HTR-8/SVneo (cell line): Measurements from ENCODE around the gene ZNF611.
"Not testable (repeated sequence)": the region's sequence is repeated elsewhere in the genome, so short reads cannot be mapped to it uniquely, and the experiment has no call there.

Source experiments
- DNase-seq: peaks from one replicate; pipeline ENCODE4 v3.0.0; 2011; ENCODE audit warnings: low spot score, mixed read lengths; ENCODE audit not compliant: insufficient read length
- FAIRE-seq: peaks from 2 replicates; lab custom pipeline; 2011; peaks lifted over from hg19 to GRCh38; lab: Jason Lieb, UNC

The ZNF611 gene

DNA sequence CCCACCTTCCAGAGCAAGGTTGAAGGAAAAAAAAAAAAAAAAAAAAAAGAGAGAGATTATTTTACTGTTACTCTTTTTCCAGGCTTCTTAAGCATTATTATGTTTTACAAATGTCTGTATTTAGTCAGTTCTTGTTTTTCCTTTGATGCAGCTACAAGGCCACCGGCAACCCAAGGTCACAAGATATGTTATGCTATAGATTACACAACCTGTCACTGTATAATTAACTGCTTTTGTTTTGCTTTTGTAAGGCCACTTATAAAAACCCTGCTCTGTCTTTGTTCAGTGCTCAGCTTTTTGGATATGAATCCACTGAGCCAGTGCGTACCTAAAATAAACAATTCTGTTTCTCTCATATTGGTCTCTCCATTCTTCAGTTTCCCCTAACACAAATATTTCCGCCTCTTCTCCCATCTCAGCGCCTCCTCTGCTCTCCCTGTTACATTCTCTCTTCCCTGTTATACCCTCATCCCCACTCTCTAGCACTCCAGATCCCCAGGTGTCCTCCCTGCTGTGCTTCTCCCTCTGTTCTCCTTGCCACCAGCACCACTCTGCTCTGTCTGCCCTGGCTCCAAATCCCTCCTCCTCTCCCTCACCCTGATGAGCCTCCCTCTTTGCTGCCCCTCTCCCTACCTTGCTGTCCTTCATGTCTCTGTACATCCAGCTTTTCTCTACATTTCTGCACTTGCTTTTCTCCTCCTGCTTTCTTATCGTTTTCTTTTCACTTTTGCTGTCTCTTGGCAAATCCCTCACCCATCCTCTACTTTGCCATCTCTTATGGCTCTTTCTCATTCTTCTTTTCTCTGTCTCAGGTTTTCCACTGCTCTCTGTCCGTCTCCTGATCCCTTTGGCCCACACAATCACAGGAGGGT, 45.7 kb downstream of the ZNF611 start:
- FAIRE-seq, DNase-seq: not testable (repeated sequence)

DNA sequence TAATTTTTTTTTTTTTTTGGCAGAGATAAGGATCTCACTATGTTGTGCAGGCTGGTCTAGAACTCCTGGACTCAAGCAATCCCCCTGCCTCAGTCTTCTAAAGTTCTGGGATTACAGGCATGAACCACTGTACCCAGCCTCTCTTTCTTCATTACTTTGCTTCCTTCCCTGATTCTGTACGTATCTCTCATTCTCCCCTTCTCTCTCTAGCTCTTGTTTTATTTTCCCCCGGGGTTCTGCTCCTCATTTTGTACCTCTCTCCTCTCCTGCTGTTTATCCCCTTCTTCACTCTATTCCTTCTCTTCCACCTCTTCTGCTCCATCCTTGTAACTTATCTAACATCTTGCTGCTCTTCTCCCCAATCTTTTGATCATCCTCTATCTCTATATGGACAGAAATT, 46.5 kb downstream of the ZNF611 start:
- DNase-seq (no peak), FAIRE-seq (no peak)

DNA sequence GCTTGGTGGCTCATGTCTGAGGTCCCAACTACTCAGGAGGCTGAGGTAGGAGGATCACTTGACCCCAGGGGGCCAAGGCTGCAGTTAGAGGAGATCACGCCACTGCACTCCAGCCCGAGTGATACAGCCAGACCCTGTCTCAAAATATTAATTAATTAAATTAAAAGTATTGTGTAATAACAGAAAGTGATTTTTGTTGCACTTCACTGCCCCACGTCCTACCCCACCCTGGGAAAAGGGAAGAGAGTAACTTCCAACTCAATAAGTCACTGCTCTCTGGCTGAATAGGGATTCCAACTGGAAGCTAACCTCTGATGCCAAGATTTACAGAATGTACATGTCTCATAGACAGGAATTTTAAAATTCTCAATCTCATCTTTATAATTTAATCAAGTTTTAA, 47.2 kb downstream of the ZNF611 start:
- FAIRE-seq (no peak), DNase-seq (no peak)

DNA sequence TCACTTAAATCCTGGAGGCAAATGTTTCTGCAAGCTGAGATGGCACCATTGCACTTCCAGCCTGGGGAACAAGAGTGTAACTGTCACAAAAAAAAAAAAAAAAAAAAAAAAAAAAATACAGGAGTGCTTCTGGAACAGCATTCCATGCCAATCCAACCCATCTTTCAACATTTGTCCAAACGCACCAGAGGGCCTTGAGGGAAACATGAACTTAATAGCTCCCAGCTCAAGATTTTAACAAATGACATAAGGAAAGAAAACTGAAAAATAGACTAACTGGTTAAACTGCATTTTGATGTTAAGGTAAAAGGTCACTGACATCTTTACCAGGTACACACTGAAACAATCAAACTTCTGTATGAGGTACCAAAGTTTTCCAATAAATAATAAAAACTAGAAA, 49.0 kb downstream of the ZNF611 start:
- FAIRE-seq, result no peak
- DNase-seq, result no peak

DNA sequence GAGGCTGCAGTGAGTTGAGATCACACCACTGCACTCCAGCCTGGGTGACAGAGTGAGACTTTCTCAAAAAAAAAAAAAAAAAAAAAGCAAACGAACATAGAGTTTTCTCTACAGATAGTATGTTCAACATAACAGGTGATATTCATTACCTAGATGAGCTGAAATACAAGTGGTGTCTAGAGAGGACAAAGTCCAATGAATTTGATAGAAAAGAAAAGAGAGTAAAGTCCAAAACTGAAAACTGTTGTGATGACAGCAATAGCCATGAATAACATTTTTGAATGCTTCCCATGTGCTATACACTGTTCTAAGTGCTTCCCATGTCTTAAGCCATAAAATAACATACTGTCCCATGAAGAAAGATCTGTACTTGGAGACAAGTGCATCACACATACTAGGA, 53.6 kb downstream of the ZNF611 start:
- DNase-seq, FAIRE-seq: not testable (repeated sequence)

DNA sequence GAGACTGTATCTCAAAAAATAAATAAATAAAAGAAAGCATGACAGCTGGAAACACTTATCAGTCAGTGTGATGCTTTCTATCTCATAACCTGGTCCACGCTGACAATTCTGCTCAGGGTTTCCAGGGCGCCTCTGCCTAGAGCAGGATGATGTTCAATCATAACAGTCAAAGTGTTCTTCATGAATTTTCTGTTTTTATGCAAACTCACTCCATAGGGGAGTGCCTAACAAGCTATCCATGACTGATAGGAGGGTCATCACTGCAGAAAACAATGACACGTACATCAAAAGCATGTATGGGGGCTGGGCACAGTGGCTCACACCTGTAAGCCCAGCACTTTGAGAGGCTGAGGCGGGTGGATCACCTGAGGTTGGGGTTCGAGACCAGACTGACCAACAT, 55.2 kb downstream of the ZNF611 start:
- DNase-seq, result no peak
- no peak for FAIRE-seq

DNA sequence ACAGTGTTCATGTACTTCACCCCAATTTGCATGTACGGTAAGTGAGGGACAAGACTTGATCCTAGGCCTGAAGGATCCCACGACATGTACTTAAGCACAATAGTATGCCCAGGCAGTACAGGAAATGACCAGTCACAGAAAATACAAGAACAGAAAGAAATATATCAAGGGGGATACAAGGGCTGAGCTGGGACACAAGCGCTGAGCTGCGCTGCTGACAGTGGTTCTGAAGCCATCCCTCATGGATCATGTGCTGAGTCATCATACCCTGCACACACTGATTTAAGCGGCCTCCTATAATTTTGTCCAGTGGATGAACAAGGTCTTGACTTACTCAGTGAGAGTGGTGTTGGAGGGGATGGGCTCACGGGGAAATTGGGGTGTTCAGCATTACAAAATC, 59.6 kb downstream of the ZNF611 start:
- not testable (repeated sequence) for DNase-seq, FAIRE-seq

DNA sequence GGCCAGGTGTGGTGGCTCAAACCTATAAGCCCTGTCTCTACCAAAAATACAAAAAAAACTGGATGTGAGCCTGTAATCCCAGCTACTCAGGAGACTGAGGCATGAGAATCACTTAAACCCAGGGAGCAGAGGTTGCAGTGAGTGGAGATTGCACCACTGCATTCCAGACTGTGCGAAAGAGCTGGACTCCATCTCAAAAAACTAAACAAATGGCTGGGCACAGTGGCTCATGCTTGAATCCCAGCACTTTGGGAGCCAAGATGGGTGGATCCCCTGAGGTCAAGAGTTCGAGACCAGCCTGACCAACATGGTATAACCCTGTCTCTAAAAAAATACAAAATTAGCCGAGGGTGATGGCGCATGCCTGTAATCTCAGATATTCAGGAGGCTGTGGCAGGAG, 61.8 kb downstream of the ZNF611 start:
- no peak for DNase-seq
- FAIRE-seq, result no peak

DNA sequence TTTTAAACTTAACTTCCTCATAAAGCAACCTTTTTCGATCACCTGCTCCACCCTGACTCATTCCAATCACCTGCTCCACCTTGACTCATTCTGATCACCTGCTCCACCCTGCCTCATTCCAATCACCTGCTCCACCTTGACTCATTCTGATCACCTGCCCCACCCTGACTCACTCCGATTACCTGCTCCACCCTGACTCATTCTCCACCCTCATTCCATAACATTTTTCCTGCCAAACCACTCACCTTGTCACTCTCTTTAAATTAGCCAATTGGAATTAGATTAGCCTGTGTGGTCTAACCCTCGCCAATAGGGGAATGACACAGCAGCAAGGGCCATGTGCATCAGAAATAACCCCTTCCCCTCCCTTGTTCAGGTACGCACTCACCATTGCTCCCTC, 64.8 kb downstream of the ZNF611 start:
- DNase-seq (no peak), FAIRE-seq (no peak)

DNA sequence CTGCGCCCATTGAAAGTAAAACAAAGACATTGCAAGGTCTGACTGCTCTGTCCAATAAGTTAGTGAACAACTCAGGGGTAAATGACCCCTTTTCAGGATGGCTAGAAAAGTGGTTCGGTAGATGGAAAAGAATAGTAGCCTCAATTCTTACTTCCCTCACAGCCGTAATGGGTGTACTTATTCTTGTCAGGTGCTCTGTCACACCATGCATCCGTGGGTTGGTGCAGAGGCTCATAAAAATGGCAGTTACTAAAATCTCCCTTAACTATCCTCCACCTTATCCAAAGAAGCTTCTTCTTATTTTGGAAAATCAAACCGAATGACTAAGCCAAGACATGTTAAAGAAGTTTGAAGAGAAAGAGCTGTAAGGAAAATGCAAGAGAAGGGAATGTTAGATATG, 65.3 kb downstream of the ZNF611 start:
- FAIRE-seq (no peak), DNase-seq (no peak)

DNA sequence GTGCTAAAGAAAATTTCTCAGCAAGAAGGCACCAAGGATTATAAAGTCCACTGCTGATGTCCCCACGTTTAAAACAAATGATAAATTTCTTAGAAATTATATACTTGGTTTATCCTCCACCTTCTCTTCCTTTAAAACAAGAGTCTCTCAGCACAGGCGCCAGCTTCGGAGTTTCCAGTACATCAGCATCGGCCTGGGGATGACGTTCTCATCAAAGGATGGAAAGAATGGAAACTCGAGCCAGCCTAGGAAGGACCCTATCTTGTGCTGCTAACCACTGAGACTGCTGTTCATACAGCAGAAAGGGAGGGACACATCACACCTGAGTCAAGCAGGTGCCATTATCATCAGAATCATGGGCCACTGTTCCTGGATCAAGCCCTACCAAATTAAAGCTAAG, 66.9 kb downstream of the ZNF611 start:
- no peak for FAIRE-seq

DNA sequence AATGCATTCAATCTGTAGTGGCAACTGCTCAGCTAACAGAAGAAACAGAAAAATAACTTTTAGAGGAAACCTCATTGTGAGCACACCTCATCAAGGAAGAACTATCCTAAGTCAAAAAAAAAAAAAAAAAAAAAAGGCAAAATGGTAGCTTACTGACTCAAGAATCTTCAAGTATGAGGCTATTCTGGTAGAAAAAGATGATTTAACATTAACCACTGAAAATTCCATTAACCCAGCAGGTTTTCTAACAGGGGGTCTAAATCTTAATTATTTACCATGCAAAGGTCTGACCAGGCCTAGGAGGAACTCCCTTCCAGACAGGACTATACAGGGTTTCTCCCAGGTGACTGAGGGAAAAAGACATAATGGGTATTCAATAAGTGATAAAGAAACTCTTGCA, 68.3 kb downstream of the ZNF611 start:
- FAIRE-seq (no peak), DNase-seq (no peak)

More for the DNA sequence above, 66.9 kb downstream of the ZNF611 start:
- no peak for DNase-seq

DNA sequence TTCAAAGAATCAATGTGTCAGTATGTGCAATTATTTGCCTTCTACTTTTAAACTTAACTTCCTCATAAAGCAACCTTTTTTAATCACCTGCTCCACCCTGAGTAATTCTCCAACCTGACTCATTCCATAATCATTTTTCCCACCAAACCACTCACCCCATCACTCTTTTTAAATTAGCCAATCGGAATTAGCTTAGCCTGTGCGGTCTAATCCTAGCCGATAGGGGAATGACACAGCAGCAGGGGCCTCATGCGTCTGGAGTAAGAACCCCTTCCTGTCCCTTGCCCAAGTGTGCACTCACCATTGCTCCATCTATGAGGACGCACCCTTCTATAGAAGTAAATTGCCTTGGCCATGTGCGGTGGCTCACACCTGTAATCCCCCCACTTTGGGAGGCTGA, 69.3 kb downstream of the ZNF611 start:
- FAIRE-seq (no peak), DNase-seq (no peak)

DNA sequence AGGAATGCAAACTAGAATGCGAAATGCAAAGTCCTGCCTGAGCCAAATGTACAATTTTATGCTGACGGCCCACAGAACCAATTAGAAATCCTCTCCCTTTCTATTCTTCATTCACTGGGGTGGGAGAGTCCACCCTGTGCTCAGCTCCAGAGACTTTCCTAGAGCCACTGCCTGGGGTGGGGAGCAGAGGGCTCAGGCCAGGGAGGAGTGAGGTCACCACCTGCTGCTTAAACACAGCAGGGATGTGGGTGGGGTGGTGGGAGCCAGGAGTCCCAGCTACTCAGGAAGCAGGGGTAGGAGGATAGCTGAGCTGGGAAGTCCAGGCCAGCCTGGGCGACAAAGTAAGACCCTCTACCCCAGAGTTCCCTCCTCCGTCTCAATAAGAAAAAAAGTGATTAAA, 69.8 kb downstream of the ZNF611 start:
- no peak for FAIRE-seq
- DNase-seq, result no peak

DNA sequence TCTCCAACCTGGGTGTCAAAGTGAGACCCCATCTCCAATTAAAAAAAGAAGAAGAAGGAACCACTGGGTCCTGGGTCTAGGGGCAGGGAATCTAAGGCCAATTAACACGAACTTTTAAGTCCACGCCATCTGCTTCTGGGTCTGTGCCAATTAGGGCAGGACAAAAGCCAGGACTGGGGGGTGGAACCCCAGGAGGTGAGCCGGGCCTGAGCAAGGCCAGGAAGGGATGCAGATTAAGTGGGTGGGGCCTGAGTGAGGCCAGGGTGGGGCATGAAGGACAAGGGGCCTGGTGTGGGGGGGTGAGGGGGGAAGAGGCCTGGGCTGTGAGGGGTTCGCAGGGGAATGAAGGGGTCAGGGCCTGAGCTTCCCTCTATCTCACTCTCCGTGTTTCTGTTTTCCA, 70.4 kb downstream of the ZNF611 start:
- FAIRE-seq, result no peak
- no peak for DNase-seq

DNA sequence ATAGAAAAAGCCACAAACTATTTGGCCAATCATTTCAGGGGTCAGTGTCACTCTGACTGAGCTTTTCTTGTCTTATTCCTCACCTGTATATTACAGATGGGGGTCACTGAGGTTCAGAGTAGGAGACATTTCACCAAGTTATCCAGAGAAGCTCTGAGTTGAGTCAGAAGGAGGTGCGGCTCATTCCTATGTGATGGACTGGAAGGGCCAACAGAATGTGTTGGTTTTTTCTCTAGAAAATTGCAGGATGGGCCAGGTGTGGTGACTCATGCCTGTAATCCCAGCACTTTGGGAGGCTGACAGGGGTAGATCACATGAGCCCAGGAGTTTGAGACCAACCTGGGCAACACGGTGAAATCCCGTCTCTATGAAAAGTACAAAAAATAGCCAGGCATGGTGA, 72.2 kb downstream of the ZNF611 start:
- DNase-seq (no peak), FAIRE-seq (no peak)

DNA sequence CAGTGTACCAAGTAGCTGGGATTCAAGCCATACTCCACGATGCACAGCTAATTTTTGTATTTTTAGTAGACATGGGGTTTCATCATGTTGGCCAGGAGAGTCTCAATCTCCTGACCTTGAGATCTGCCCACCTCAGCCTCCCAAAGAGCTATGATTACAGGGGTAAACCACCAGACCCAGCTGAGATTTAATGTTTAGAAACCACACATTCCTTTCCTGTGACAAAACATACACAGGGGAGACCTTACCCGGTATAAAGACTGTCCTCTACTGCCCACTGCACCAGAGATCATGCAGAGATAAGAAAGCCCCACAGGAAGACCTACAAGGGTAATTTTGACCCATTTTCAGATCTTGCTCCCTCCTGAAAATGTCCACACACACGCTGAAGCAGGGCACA, 73.9 kb downstream of the ZNF611 start:
- DNase-seq, result no peak
- no peak for FAIRE-seq

DNA sequence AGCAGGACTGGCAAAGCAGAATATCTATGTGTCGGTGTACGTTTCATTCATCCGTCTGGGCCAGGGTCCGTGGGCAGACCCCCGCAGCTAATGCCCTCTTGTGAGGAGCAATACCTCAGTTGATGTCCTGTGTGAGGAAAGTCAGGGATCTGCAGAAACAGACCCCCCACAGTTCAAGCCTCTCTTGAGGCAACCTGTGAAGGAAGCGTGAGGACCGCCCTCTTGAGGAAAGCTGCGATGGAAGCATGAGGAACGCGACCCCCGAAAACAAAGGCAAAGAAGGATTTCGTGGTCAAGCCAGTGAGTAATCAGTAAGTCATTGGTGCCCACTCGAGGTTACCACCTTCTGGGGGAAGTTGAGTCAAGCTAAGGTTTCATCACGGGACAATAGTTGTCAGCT, 75.8 kb downstream of the ZNF611 start:
- DNase-seq (no peak), FAIRE-seq (no peak)

DNA sequence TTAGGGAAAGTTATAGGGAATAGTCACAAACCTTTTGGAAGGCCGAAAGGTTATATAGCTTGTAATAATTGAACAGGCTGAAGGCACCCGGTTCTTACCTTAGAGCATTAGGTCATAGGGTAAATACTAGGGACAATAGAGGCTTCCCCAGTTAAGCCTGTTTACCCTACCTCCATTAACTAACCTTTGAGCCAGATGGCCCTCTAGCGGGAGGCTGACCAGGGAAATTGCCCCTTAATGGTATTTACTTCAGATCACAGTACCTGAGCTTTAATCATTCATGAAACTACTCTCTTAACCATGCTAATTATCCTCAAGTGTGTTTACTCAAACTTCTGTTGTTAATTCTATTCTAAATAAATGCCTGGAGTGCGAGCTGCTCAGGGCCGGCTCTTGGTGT, 76.2 kb downstream of the ZNF611 start:
- FAIRE-seq (no peak), DNase-seq (no peak)

DNA sequence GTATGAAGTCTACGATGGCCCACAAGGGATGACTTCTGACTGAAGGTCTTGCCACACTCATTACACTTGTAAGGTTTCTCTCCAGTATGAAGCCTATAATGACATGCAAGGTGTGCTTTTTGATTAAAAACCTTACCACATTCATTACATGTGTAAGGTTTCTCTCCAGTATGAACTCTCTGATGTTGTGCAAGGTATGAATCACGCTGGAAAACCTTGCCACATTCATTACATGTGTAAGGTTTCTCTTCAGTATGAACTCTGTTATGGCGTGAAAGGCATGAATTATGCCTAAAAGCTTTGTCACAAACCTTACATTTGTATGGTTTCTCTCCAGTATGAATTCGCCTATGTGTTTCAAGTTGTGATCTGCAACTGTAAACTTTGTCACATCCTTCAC, 81.7 kb downstream of the ZNF611 start:
- FAIRE-seq, result no peak

More for the DNA sequence above, 81.7 kb downstream of the ZNF611 start:
- no peak for DNase-seq
